Left ventricle myocardium superior (tissue), 1 donor: ENCODE measurements around the gene NR2F1-AS1. TPM values are rescaled to one million over a fixed set of nuclear protein-coding genes. Genes with fewer than 3 reads are reported as not detected.

Source experiments
- ATAC-seq: fragments of 200-7000 bp; cut with Tn5 transposase; one replicate; pipeline ENCODE4 v1.9.1; 2020; ENCODE audit warnings: mild to moderate bottlenecking, moderate library complexity
- DNase-seq: peaks from one replicate; pipeline ENCODE4 v3.0.0-alpha.2; 2020
- intact Hi-C: fragments of 100-400 bp; cut with micrococcal nuclease; formaldehyde crosslinking; loops from one replicate; pipeline ENCODE4 v1.11.0; 2022
- total RNA-seq: library from RNA; stranded (reverse); fragmentation: NEBNext Ultra II Directional; extraction: Animal tissue kit (Norgen Biotek cat#: 25700); gene quantifications from one replicate; pipeline ENCODE4 v1.2.1, GENCODE V29; 2021
- donor health status: DM: no; HTN: yes; CAD: no; lungs with severe emphysema.

Gene NR2F1-AS1
- total RNA-seq, 1 donor from 2014 or later = 0.57 TPM

GRCh38 chr5:93580063-93580926, 724 bp downstream of the NR2F1-AS1 start:
- intact Hi-C loops = no loop called here
- peak; percentile 52 for DNase-seq
- peak; percentile 53 for ATAC-seq

- intact Hi-C loops = no loop called here
- DNase-seq (no peak), ATAC-seq (peak; percentile 37)
Observed at GRCh38 chr5:93579692-93580062, 1.3 kb downstream of the NR2F1-AS1 start.

- DNase-seq = peak; percentile 46
- intact Hi-C loops = no loop called here
- ATAC-seq = peak; percentile 7
Observed at GRCh38 chr5:93578813-93579691, 2.0 kb downstream of the NR2F1-AS1 start.

GRCh38 chr5:93577854-93578812, 2.9 kb downstream of the NR2F1-AS1 start:
- intact Hi-C loops = no loop called here
- ATAC-seq = no peak
- DNase-seq = no peak

GRCh38 chr5:93576994-93577853, 3.8 kb downstream of the NR2F1-AS1 start:
- intact Hi-C loops = no loop called here
- no peak for ATAC-seq

GRCh38 chr5:93575461-93576414, 5.3 kb downstream of the NR2F1-AS1 start:
- no peak for ATAC-seq
- DNase-seq = no peak
- intact Hi-C loops = no loop called here

More at GRCh38 chr5:93576994-93577853, 3.8 kb downstream of the NR2F1-AS1 start:
- no peak for DNase-seq

- no peak for DNase-seq
- no peak for ATAC-seq
- intact Hi-C loops = no loop called here
Observed at GRCh38 chr5:93574491-93575305, 6.3 kb downstream of the NR2F1-AS1 start.

GRCh38 chr5:93573354-93574351, 7.4 kb downstream of the NR2F1-AS1 start:
- intact Hi-C loops = no loop called here
- ATAC-seq = no peak
- DNase-seq = no peak

GRCh38 chr5:93572608-93573353, 8.2 kb downstream of the NR2F1-AS1 start:
- DNase-seq (no peak), ATAC-seq (no peak)
- intact Hi-C loops = no loop called here

DNA sequence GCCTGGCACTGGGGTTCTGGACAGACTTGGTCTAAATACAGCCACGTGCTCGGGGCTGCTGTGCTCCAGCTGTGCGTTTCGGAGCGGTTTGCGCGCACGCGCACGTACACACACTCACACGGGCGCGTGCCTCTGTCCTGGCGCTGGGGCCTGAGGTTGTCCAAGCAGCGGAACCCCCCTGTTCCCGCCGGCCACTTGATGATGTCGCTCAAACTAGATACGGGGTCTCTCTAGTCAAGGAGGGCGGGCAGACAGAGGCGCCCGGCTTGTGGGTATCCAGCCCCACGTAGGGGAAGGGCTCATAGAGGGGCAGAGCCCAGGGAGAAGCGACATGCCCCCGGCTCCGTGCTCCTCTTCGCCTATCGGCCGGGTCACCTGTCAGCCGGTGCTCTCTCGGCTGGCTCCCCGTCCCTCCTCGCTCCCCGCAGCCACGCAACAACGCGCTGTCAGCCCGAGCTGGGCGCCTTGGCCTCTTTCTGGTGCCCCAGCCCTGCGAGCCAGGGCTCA, 8.9 kb downstream of the NR2F1-AS1 start:
- ATAC-seq = no peak
- DNase-seq = peak; percentile 33

GRCh38 chr5:93571114-93571949, 9.7 kb downstream of the NR2F1-AS1 start:
- ATAC-seq (no peak), DNase-seq (no peak)
- intact Hi-C loops = no loop called here

More for the DNA sequence above, 8.9 kb downstream of the NR2F1-AS1 start:
- intact Hi-C loops = no loop called here

- intact Hi-C loops = no loop called here
- ATAC-seq (no peak), DNase-seq (no peak)
Observed at GRCh38 chr5:93570294-93571113, 10.5 kb downstream of the NR2F1-AS1 start.
